KBM-7 (cell line): Measurements from ENCODE around the gene RSAD1.

Source experiments
- DNase-seq: peaks from one replicate; pipeline ENCODE4 v3.0.0-alpha.2; 2015
- in situ Hi-C: fragments of 300-500 bp; cut with MboI; formaldehyde crosslinking; loops from 2 replicates; pipeline ENCODE4 v1.14.3; 2020; ENCODE audit warnings: low sequenced_read_pairs, low pct_unique_long_range_greater_than_20kb, mixed read lengths

Gene RSAD1

DNA sequence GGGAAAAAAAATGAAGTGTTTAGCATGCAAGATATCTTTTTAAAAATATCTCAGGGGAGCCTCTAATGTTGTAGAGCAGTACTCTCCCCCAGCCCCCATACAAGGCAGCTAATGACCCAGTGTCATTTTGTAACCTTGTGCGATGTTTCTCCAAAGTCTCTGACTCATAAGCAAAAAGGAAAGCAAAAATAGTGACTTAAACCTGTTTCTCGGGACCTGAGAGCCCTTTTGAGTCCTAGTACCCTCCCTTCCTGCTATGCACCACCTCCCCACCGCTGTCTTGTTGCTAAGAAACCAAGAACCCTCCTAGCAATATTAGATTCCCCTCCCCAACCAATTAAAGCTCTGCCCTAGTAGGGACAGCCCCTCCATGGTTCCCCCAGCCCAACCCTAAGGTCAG, 32.4 kb downstream of the RSAD1 start:
- in situ Hi-C loops, result no loop called here
- no peak for DNase-seq

GRCh38 chr17:50513495-50513894, 34.8 kb downstream of the RSAD1 start:
- no peak for DNase-seq
- in situ Hi-C loops, result no loop called here

DNA sequence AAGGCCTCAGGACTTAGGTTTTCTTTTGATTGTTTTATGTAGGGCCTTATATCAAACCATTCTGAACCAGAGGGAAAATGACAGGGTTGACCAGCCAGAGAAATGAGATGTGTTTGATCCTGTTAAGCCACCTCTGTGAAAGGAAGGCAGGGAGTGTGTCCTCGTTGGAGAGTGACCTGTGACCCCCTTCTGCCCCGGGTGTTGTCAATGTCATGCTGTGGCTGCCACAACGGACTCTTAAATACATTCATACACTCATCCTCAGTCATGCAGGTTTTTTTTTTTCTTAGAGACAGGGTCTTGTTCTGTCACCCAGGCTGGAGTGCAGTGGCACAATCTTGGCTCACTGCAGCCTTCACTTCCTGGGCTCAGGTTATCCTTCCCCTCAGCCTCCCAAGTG, 35.7 kb downstream of the RSAD1 start:
- no peak for DNase-seq
- in situ Hi-C loops, result no loop called here

DNA sequence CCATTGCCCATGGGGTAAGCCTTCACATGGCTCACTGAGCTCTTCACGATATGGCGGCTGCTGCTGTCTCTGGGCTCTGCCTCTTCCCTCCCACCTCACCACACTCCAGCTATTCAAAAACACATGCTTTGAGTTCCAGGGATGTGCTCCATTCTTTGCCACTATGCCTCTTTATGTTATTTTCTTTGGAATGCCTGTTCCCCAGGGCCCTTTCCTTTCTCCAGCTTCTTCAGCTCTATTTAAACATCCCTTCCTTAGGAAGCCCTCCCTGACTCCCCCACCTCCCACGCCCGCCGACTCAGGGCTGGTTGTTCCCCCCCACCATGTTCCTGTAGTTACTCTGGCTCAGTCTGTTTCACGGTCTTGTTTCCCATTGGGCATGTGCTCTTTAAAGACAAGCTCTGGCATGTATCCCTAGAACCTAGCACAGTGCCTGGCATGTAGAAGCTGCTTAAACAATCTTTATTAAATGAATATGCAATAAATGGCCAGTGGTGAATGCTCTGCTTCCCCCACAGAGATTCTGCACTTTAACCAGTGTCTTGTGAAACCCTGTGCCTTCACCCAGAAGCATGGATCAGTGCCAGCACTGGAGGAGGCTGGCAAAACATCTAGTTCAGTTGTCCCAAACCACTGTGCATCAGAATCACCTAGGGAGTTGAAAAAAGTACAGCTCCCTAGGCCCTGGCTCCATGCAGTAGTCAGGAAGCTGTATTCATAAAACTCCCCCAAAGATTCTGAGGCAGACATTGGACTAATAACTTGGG, 36.5 kb downstream of the RSAD1 start:
- no peak for DNase-seq
- in situ Hi-C loops, result no loop called here

GRCh38 chr17:50517011-50517410, 38.4 kb downstream of the RSAD1 start:
- in situ Hi-C loops, result no loop called here
- no peak for DNase-seq

- no peak for DNase-seq
- in situ Hi-C loops, result no loop called here
Observed at GRCh38 chr17:50517504-50518383, 39.1 kb downstream of the RSAD1 start.

- in situ Hi-C loops, result no loop called here
- DNase-seq, result no peak
Observed at GRCh38 chr17:50518384-50519023, 39.8 kb downstream of the RSAD1 start.

DNA sequence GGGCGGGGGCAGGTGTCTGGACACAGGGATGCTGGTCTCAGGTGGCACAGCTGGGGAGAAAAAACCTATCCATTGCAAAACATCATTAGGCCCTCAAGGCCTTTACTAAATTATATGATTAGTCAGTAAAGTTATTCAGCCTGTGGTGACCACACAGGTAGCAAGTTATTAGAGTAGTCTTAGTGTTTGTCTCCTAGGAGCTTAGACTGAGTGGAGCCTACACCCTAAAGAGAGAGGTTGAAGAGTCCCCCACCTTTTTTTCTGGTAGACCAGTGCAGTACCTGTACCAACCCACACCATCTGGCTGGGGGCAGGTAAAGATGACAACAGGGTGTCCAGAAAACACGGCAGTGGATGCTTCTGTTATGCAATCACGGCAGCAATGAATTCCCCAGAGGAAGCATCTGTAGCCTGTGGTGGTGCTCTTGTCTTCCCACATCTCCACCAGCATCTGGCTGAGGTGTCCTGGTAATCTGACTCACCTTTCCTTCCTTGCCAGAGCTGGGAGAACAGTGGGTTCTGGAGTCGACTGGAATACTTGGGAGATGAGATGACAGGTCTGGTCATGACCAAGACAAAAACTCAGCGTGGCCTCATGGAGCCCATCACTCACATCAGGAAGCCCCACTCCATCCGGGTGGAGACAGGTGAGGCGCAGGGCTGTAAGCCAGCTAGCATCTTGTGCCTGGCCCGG, 40.6 kb downstream of the RSAD1 start:
- DNase-seq, result no peak
- in situ Hi-C loops, result no loop called here

GRCh38 chr17:50520483-50520882, 41.8 kb downstream of the RSAD1 start:
- in situ Hi-C loops, result no loop called here
- no peak for DNase-seq

DNA sequence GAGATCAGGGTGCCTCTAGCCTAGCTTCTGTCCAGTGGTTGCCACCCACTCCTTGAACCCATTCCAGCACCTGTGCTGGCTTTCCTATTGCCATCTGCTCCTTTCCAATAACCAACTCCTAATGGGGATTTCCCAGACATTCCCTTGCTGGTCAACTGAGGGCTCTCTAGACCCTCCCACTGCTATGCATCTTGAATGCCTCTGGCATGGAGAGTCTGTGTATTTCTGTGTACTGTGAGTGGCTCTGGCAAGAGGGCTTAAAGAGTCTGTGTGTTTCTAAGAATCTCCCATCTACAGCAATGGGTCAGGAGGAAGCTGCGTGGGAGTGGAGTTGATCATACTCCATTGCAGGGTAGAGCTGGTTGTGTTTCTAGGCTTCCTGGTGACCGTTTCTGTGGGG, 42.9 kb downstream of the RSAD1 start:
- no peak for DNase-seq
- in situ Hi-C loops, result no loop called here

DNA sequence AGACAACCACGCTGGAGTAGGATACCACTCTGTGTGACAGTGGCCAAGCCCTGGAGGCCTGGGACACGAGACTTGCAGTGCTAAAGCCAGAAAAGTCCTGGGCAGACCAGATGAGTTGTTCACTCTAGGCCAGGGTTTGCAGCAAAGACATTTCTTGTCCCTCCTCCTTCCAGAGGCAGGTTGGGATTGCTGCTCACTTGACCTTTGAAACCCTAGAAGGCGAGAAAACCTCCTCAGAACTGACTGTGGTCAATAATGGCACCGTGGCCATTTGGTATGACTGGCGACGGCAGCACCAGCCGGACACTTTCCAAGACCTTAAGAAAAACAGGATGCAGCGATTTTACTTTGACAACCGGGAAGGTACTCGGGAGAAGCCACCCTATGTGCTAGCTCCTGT, 44.1 kb downstream of the RSAD1 start:
- in situ Hi-C loops, result no loop called here
- no peak for DNase-seq

- in situ Hi-C loops, result no loop called here
- no peak for DNase-seq
Observed at GRCh38 chr17:50523208-50523607, 44.5 kb downstream of the RSAD1 start.

- no peak for DNase-seq
- in situ Hi-C loops, result no loop called here
Observed at GRCh38 chr17:50524838-50525237, 46.2 kb downstream of the RSAD1 start.

- DNase-seq, result peak; percentile 85
- in situ Hi-C loops, result no loop called here
Observed at GRCh38 chr17:50527155-50527762, 48.6 kb downstream of the RSAD1 start.

DNA sequence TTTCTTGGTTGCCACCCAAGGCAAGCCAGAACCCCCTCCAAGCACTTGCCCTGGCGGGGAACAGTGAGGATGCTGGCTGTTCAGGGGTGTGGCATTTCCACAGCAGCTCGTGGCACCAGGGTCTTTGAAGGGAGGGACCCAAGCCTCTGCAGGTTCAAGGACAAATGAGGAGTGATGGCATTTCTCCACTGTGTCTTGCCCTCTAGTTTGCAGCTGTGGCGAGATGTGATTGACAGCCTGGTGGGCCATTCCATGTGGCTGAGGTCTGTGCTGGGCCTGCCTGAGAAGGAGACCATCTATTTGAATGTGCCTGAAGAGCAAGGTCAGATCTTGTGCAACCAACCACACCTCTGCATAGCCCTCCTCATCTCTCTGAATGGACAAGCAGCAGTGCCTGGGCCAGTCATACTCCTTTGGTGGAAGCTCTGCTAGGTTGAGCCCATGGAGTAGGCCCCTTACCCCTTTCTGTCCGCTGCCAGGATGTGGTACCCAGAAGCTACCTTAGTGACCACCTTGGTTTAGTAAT, 49.4 kb downstream of the RSAD1 start:
- in situ Hi-C loops, result no loop called here

DNA sequence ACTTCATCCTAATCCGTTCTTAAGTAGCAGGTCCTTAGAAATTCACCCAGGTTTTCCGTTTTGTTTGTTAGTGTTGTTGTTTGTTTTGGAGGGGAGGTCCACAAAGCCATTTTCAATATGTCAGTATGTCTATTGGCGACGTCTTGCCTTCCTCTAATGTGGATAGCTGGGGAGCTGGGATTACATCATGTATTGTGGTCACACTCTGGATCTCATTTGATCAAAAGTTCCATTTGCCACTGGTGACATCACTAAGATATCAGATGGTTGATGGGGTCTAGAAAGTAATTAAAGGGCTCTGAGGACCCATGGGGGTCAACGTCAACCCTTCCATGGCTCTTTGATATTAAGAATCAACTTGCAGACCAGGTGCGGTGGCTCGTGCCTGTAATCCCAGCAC, 51.2 kb downstream of the RSAD1 start:
- no peak for DNase-seq
- in situ Hi-C loops, result no loop called here

More for the DNA sequence above, 49.4 kb downstream of the RSAD1 start:
- no peak for DNase-seq

GRCh38 chr17:50531428-50532025, 52.9 kb downstream of the RSAD1 start:
- in situ Hi-C loops, result no loop called here

GRCh38 chr17:50532452-50533024, 53.9 kb downstream of the RSAD1 start, which contains the start of gene EPN3:
Gene EPN3, plus strand, starts transcription at chr17:50532735. Its CDS starts 3,822 bp downstream, at chr17:50536557.
- in situ Hi-C loops, result no loop called here
- DNase-seq, result no peak

More at GRCh38 chr17:50531428-50532025, 52.9 kb downstream of the RSAD1 start:
- DNase-seq, result no peak
